ENCODE data around the gene RNF215.

DNA sequence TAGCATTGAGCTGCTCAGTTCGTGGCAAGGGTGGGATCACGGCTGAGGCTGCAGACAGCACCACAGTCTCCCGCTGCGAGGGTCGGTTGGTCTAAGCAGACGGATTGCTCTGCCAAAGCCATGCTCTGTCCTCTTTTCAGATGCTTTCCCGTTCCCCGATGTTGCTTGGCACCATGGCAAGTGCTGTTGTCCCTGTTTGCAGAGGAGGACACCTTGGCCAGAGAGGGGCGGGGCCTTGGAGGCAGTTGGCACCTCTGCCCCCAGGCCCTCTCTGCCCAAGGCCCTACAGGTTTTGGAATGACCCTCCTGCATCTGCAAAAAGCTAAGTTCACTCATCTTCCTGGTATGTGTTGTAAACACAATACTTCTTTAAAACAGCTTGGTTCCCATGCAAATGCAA is 18.8 kb downstream of the RNF215 start:
- TF ChIP-seq CTCF (IDR thresholded peaks at IDR 0.05) (no peak), POLR2A (IDR thresholded peaks at IDR 0.05) (no peak)

Measured in breast epithelium (tissue), 3 donors.